Neuronal stem cell (in vitro differentiated cells): ENCODE results near the gene HTR2B.

Source experiments
- DNase-seq: peaks from one replicate; pipeline ENCODE4 v3.0.0-alpha.2; 2013; ENCODE audit warnings: low spot score
- H2AFZ ChIP-seq: one replicate; pipeline ENCODE4 v1.6.1; 2013; ENCODE audit warnings: mild to moderate bottlenecking, low read length, inconsistent platforms
- H2AK5ac ChIP-seq: 2 replicates; pipeline ENCODE4 v1.6.1; 2013; ENCODE audit warnings: low read depth, mild to moderate bottlenecking, inconsistent platforms, low read length, moderate library complexity, mixed read lengths
- H2BK120ac ChIP-seq: 2 replicates; pipeline ENCODE4 v1.6.1; 2013; ENCODE audit warnings: low read depth, mild to moderate bottlenecking, inconsistent platforms, low read length, moderate library complexity, mixed read lengths
- H2BK12ac ChIP-seq: one replicate; pipeline ENCODE4 v1.6.1; 2013; ENCODE audit warnings: low read length, inconsistent platforms
- H2BK15ac ChIP-seq: 2 replicates; pipeline ENCODE4 v1.6.1; 2013; ENCODE audit warnings: mild to moderate bottlenecking, low read length, inconsistent platforms, mixed read lengths
- H2BK5ac ChIP-seq: one replicate; pipeline ENCODE4 v1.6.1; 2013; ENCODE audit warnings: inconsistent platforms, mild to moderate bottlenecking, low read length, moderate library complexity
- H3K14ac ChIP-seq: one replicate; pipeline ENCODE4 v1.6.1; 2013; ENCODE audit warnings: low read length, inconsistent platforms
- H3K18ac ChIP-seq: 2 replicates; pipeline ENCODE4 v1.6.1; 2013; ENCODE audit warnings: low read length, inconsistent platforms
- H3K23ac ChIP-seq: 2 replicates; pipeline ENCODE4 v1.6.1; 2013; ENCODE audit warnings: low read depth, mild to moderate bottlenecking, mixed read lengths, low read length, inconsistent platforms; ENCODE audit not compliant: poor library complexity
- H3K27ac ChIP-seq: replicated peaks from 3 replicates; pipeline ENCODE4 v1.5.1; 2013; ENCODE audit warnings: low read length, inconsistent platforms
- H3K27me3 ChIP-seq, 3 experiments: 2 replicates each; pipeline ENCODE4 v1.6.1; 2013; ENCODE audit warnings: low read length in 3 of 3, mild to moderate bottlenecking in 2 of 3, inconsistent platforms in 1 of 3, low read depth in 1 of 3, mixed read lengths in 1 of 3, moderate library complexity in 1 of 3; ENCODE audit not compliant: control insufficient read depth in 3 of 3, insufficient read depth in 3 of 3
- H3K36me3 ChIP-seq, 2 donors: replicated peaks in 1 of 2; 2 replicates each; pipeline ENCODE4 v1.6.1; 2013; ENCODE audit warnings: low read length in 2 of 2; ENCODE audit not compliant: control insufficient read depth in 2 of 2, insufficient read depth in 2 of 2
- H3K4ac ChIP-seq: 2 replicates; pipeline ENCODE4 v1.6.1; 2013; ENCODE audit warnings: inconsistent platforms, mild to moderate bottlenecking, low read length, moderate library complexity
- H3K4me1 ChIP-seq, 2 donors: 1 replicate in 1 of 2; 2 replicates in 1 of 2; pipeline ENCODE4 v1.6.1; 2013; ENCODE audit warnings: low read length in 2 of 2, low read depth in 1 of 2; ENCODE audit not compliant: control insufficient read depth in 2 of 2, insufficient read depth in 1 of 2
- H3K4me2 ChIP-seq: one replicate; pipeline ENCODE4 v1.6.1; 2013; ENCODE audit warnings: mild to moderate bottlenecking, low read length, inconsistent platforms; ENCODE audit not compliant: insufficient read depth, poor library complexity, severe bottlenecking
- H3K4me3 ChIP-seq, 2 donors: 2 replicates each; pipeline ENCODE4 v1.5.1; 2013; ENCODE audit warnings: low read length in 2 of 2, mild to moderate bottlenecking in 2 of 2, inconsistent platforms in 1 of 2, moderate library complexity in 1 of 2
- H3K79me1 ChIP-seq: one replicate; pipeline ENCODE4 v1.6.1; 2013; ENCODE audit warnings: low read depth, mild to moderate bottlenecking, inconsistent platforms, low read length, moderate library complexity
- H3K9ac ChIP-seq: one replicate; pipeline ENCODE4 v1.6.1; 2013; ENCODE audit warnings: mild to moderate bottlenecking, low read depth, low read length, inconsistent platforms; ENCODE audit not compliant: poor library complexity
- H3K9me3 ChIP-seq, 2 donors: replicated peaks in 1 of 2; 2 replicates each; pipeline versions ENCODE3 to v1.6.1; 2013; ENCODE audit warnings: low read length in 2 of 2, mild to moderate bottlenecking in 2 of 2, inconsistent platforms in 1 of 2, low read depth in 1 of 2, mixed read lengths in 1 of 2, moderate library complexity in 1 of 2; ENCODE audit not compliant: control insufficient read depth in 2 of 2, insufficient read depth in 1 of 2
- H4K8ac ChIP-seq: one replicate; pipeline ENCODE4 v1.6.1; 2013; ENCODE audit warnings: low read depth, mild to moderate bottlenecking, inconsistent platforms, low read length, moderate library complexity
- H4K91ac ChIP-seq: one replicate; pipeline ENCODE4 v1.6.1; 2013; ENCODE audit warnings: low read length, low read depth, mild to moderate bottlenecking, inconsistent platforms; ENCODE audit not compliant: poor library complexity
- WGBS, 2 donors: extraction: QIAGEN DNeasy Blood & Tissue Kit; methylation state at CpG; one replicate each; pipeline ENCODE4 v1.1.7; 2013; ENCODE audit warnings: missing lambda C conversion rate in 2 of 2, mixed read lengths in 1 of 2; ENCODE audit not compliant: insufficient read length in 2 of 2, insufficient replicate concordance in 1 of 2; ENCODE audit errors: extremely low coverage in 2 of 2; 5-methylcytosine and 5-hydroxymethylcytosine counted together

The HTR2B gene

DNA sequence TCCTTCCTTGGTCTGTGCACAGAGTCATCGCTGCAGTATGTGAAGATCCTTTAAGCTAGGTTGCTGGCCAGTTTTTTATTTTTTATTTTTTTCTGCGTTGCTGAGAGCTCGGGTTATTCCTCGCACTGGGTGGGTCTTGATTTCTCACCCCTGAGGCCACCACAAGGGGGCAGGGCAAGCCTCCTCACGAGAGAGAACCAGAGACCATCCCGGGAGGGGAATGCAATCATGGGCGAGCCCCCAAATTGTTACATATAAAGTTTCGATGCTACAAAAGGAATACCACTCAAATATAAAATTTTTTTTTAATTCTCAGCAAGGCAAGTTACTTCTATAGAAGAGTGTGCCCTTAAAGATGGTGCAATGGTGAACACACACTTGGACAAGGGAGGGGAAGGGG lies 24.9 kb downstream of the HTR2B start:
- no peak overlapping the region for H2AFZ ChIP-seq
- no CpG with 5 or more reads among the region's 8 CpGs for WGBS, 2 donors
- no peak overlapping the region for H3K14ac ChIP-seq
- no peak overlapping the region for H3K4me2 ChIP-seq
- no peak overlapping the region for H3K4ac ChIP-seq
- no peak overlapping the region for H2BK12ac ChIP-seq
- peaks cover 4 to 19% of the 10 kb centered on the region in 2 donors for H3K9me3 ChIP-seq
- H3K36me3 ChIP-seq: peaks cover 18 to 63% of the 10 kb centered on the region in 2 donors
- H2AK5ac ChIP-seq: no peak overlapping the region
- DNase-seq: no peak
- H2BK120ac ChIP-seq: no peak overlapping the region
- no peak overlapping the region for H3K4me3 ChIP-seq
- H3K18ac ChIP-seq: no peak overlapping the region
- H3K9ac ChIP-seq: no peak overlapping the region
- no peaks in the 10 kb centered on the region for H3K4me1 ChIP-seq
- no peak overlapping the region for H3K23ac ChIP-seq
- no peak overlapping the region for H4K8ac ChIP-seq
- peaks cover 2% of the 10 kb centered on the region for H3K79me1 ChIP-seq
- no peak overlapping the region for H3K27ac ChIP-seq
- H3K27me3 ChIP-seq: no peaks in the 10 kb centered on the region
- H4K91ac ChIP-seq: no peak overlapping the region
- H2BK15ac ChIP-seq: no peak overlapping the region
- H2BK5ac ChIP-seq: no peak overlapping the region

DNA sequence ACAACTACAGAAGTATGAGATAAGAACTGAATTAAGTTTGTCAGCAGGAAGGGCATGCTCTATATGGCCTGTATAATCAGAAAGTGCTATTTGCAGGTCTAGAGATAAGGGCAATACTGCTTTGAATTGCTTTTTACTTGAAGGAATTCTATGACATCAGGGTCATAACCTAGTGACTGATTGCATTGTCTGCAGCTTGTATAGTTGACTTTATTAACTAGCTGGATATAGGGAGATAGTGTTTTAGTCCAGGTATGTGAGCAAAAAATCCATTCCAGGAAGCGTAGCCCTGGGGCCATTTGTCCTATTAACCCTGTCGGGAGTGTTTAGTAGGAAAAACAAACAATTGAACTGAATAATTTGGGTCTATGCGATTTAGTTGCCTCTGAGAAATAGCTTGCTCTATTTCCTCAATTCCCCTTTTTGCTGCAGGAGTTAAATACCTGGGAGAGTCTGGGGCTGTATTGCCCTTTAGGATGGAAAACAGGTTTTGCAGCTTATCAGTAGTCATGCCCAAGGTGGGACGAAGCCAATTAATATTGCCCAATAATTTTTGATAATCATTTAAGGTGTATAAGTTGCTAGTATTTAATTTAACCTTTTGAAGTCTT lies 30.0 kb downstream of the HTR2B start:
- Histone ChIP-seq H3K4me3 (no peak overlapping the region), H3K9ac (no peak overlapping the region), H4K91ac (no peak overlapping the region), H2BK120ac (no peak overlapping the region), H3K18ac (no peak overlapping the region), H3K4me2 (no peak overlapping the region), H3K4me1 (no peaks in the 10 kb centered on the region), H3K36me3 (peaks cover 8 to 83% of the 10 kb centered on the region in 2 donors), H2AK5ac (no peak overlapping the region), H3K27me3 (no peaks in the 10 kb centered on the region), H2BK15ac (no peak overlapping the region), H4K8ac (no peak overlapping the region), H3K23ac (no peak overlapping the region), H3K14ac (no peak overlapping the region), H3K79me1 (no peaks in the 10 kb centered on the region), H3K9me3 (peaks cover 3 to 21% of the 10 kb centered on the region in 2 donors), H3K27ac (no peak overlapping the region), H2BK12ac (no peak overlapping the region), H2BK5ac (no peak overlapping the region), H2AFZ (no peak overlapping the region), H3K4ac (no peak overlapping the region)
- no peak for DNase-seq
- WGBS, 2 donors: no CpG with 5 or more reads among the region's 4 CpGs

DNA sequence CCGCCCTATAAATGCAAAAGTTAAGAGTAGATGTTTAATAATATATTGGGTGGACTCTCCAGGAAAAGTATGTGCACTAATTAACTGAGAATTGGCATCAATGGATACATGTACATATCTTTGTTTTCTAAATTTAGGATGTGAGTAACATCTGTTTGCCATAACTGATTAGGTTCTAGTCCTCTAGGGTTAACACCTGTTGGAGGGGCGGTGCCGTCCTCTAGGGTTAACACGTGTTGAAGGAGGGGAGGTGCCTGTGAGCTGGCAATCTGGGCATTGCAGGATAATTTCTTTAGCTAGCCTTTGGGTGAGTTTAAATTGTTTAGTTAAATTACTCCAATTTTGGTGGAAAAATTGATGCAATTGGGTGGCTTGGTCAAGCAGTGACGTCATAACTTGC lies 30.9 kb downstream of the HTR2B start:
- Histone ChIP-seq H2BK5ac (no peak overlapping the region), H3K27ac (no peak overlapping the region), H3K4me3 (no peak overlapping the region), H2BK15ac (no peak overlapping the region), H3K4me1 (no peaks in the 10 kb centered on the region), H4K91ac (no peak overlapping the region), H3K79me1 (no peaks in the 10 kb centered on the region), H3K9ac (no peak overlapping the region), H3K4ac (no peak overlapping the region), H2BK12ac (no peak overlapping the region), H3K4me2 (no peak overlapping the region), H2AK5ac (no peak overlapping the region), H3K23ac (no peak overlapping the region), H3K14ac (no peak overlapping the region), H4K8ac (no peak overlapping the region), H2AFZ (no peak overlapping the region), H3K9me3 (peaks cover 0 to 12% of the 10 kb centered on the region in 2 donors), H3K36me3 (peaks cover 11 to 82% of the 10 kb centered on the region in 2 donors), H2BK120ac (no peak overlapping the region), H3K27me3 (no peaks in the 10 kb centered on the region), H3K18ac (no peak overlapping the region)
- no CpG with 5 or more reads among the region's 5 CpGs for WGBS, 2 donors
- DNase-seq: no peak

DNA sequence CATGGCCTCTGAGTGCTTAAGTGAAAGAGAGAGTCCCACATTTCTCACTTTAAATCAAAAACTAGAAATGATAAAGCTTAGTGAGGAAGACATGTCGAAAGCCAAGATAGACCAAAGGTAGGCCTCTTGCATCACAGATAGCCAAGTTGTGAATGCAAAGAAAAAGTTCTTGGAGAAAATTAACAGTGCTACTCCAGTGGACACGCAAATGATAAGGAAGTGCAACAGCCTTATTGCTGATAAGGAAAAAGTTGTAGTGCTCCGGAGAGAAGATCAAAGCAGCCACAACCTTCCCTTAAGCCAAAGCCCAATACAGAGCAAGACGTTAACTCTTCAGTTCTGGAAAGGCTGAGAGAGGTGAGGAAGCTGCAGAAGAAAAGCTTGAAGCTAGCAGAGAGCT lies 36.1 kb downstream of the HTR2B start:
- H2BK12ac ChIP-seq: no peak overlapping the region
- no peak overlapping the region for H3K4me2 ChIP-seq
- no peaks in the 10 kb centered on the region for H3K4me1 ChIP-seq
- H2AFZ ChIP-seq: no peak overlapping the region
- H2BK15ac ChIP-seq: no peak overlapping the region
- no peak overlapping the region for H3K4ac ChIP-seq
- no peak overlapping the region for H4K8ac ChIP-seq
- no peak overlapping the region for H4K91ac ChIP-seq
- H3K4me3 ChIP-seq: no peak overlapping the region
- H3K18ac ChIP-seq: no peak overlapping the region
- H3K27ac ChIP-seq: no peak overlapping the region
- H3K36me3 ChIP-seq: peaks cover 19 to 97% of the 10 kb centered on the region in 2 donors
- no peak overlapping the region for H3K14ac ChIP-seq
- no peak overlapping the region for H2BK120ac ChIP-seq
- no peak for DNase-seq
- no peak overlapping the region for H2AK5ac ChIP-seq
- no CpG with 5 or more reads among the region's 4 CpGs for WGBS, 2 donors
- no peaks in the 10 kb centered on the region for H3K27me3 ChIP-seq
- H3K79me1 ChIP-seq: no peaks in the 10 kb centered on the region
- H3K9ac ChIP-seq: no peak overlapping the region
- H2BK5ac ChIP-seq: no peak overlapping the region
- no peaks in the 10 kb centered on the region for H3K9me3 ChIP-seq
- H3K23ac ChIP-seq: no peak overlapping the region
